K562 (cell line): Measurements from ENCODE around the gene VWA7. TPM values are rescaled to one million over a fixed set of nuclear protein-coding genes. Genes with fewer than 3 reads are reported as not detected.
A peak's percentile ranks its signal among the peaks of the same experiment; 100 is the strongest.

Source experiments
- ATF7 ChIP-seq: fragments of 450-650 bp; IDR thresholded peaks from 2 replicates; pipeline ENCODE4 v1.7.1; 2014; ENCODE audit warnings: mild to moderate bottlenecking, moderate library complexity
- CBFB ChIP-seq: sonication (generic); formaldehyde crosslinking; IDR thresholded peaks from 2 replicates; pipeline ENCODE4 v1.4.0; 2020; ENCODE audit warnings: mild to moderate bottlenecking, missing genetic modification reagents
- CBX8 ChIP-seq: fragments of 200-600 bp; sonication (generic); IDR thresholded peaks from 2 replicates; pipeline ENCODE4 v1.6.1; 2012; ENCODE audit warnings: borderline replicate concordance, mixed run types, low read depth, mild to moderate bottlenecking, moderate library complexity, mixed read lengths, low read length, control low read depth, inconsistent platforms; ENCODE audit not compliant: poor library complexity, severe bottlenecking; ENCODE audit errors: extremely low read depth
- COPS2 ChIP-seq: fragments of 450-650 bp; conservative IDR thresholded peaks from 2 replicates; pipeline ENCODE4 v1.6.1; 2016; ENCODE audit warnings: mild to moderate bottlenecking, moderate library complexity
- FOXP1 ChIP-seq: sonication (generic); formaldehyde crosslinking; IDR thresholded peaks from 2 replicates; pipeline ENCODE4 v1.8.0; 2022; ENCODE audit warnings: mild to moderate bottlenecking, missing genetic modification reagents
- KAT8 ChIP-seq: fragments of 450-650 bp; IDR thresholded peaks from 2 replicates; pipeline ENCODE4 v1.6.1; 2016; ENCODE audit warnings: low read depth, mild to moderate bottlenecking
- NR2C2 ChIP-seq, 2 experiments: fragments of 200-800 bp in 1 of 2; sonication (Bioruptor generic) in 1 of 2; sonication (generic) in 1 of 2; formaldehyde crosslinking in 1 of 2; IDR thresholded peaks; 2 replicates each; pipeline versions ENCODE4 v1.6.1 to v1.8.0; 2016 to 2022; ENCODE audit warnings: mild to moderate bottlenecking in 1 of 2, missing compliant biosample characterization in 1 of 2, missing genetic modification characterization in 1 of 2, missing genetic modification reagents in 1 of 2
- POLR2G ChIP-seq: fragments of 200-400 bp; formaldehyde crosslinking; IDR thresholded peaks from 2 replicates; pipeline ENCODE4 v1.6.1; 2017; ENCODE audit warnings: low read depth, mild to moderate bottlenecking, antibody characterized with exemption, low read length, moderate library complexity
- RCOR1 ChIP-seq, 2 experiments: IDR thresholded peaks; 2 replicates each; pipeline ENCODE4 v1.6.1; 2012; ENCODE audit warnings: low read depth in 2 of 2, low read length in 2 of 2, borderline replicate concordance in 1 of 2, improper control_type of control experiment in 1 of 2
- RFX5 ChIP-seq: IDR thresholded peaks from 2 replicates; pipeline ENCODE4 v1.6.1; 2011; ENCODE audit warnings: low read depth, mild to moderate bottlenecking, improper control_type of control experiment, low read length
- SRSF7 ChIP-seq: fragments of 200-400 bp; formaldehyde crosslinking; optimal IDR thresholded peaks from 2 replicates; pipeline ENCODE3; 2017; ENCODE audit warnings: mild to moderate bottlenecking, low read depth, low read length
- SRSF9 ChIP-seq: fragments of 200-400 bp; formaldehyde crosslinking; IDR thresholded peaks from 2 replicates; pipeline ENCODE4 v1.6.1; 2017; ENCODE audit warnings: low read depth, low read length, borderline replicate concordance
- TEAD4 ChIP-seq, 2 experiments: sonication (generic) in 1 of 2; formaldehyde crosslinking in 1 of 2; IDR thresholded peaks; 2 replicates each; pipeline versions ENCODE4 v1.6.1 to v1.8.0; 2012 to 2022; ENCODE audit warnings: borderline replicate concordance in 1 of 2, inconsistent platforms in 1 of 2, low read length in 1 of 2, mild to moderate bottlenecking in 1 of 2, missing genetic modification reagents in 1 of 2
- ZNF24 ChIP-seq: fragments of 450-650 bp; IDR thresholded peaks from 2 replicates; pipeline ENCODE4 v1.6.1; 2016
- ZNF507 ChIP-seq: conservative IDR thresholded peaks from 2 replicates; pipeline ENCODE4 v1.6.1; 2017; ENCODE audit warnings: missing genetic modification characterization, missing compliant biosample characterization
- polyA plus RNA-seq, 8 experiments: library from polyadenylated mRNA; depleted of rRNA in 4 of 8; stranded (reverse) in 5 of 8; unstranded in 3 of 8; fragments of >200 nt; fragmentation: Nextera tagmentation in 2 of 8; fragmentation: Illumina TruSeq in 1 of 8; extraction: Ambion mirVana in 2 of 8; extraction: Trizol in 1 of 8; gene quantifications; 2 replicates each; pipeline versions ENCODE4 v1.2.1 to v1.2.3, GENCODE V29; 2011 to 2014; ENCODE audit warnings: inconsistent platforms in 1 of 8, missing spikeins in 1 of 8
- total RNA-seq, 7 experiments: library from RNA; depleted of rRNA in 6 of 7; stranded (reverse); fragments of >200 nt in 6 of 7; fragmentation: Illumina TruSeq in 2 of 7; extraction: Trizol in 2 of 7; gene quantifications; 2 replicates each; pipeline versions ENCODE4 v1.2.1 to v1.2.3, GENCODE V29; 2011 to 2021; ENCODE audit warnings: low replicate concordance in 1 of 7
- TF ChIP-seq, protein P1 (sequence below): fragments of 450-650 bp; IDR thresholded peaks from 2 replicates; pipeline ENCODE4 v1.6.1; 2016; ENCODE audit warnings: borderline replicate concordance
- TF ChIP-seq, protein P2 (sequence below): fragments of 250-450 bp; sonication (Bioruptor Pico); IDR thresholded peaks from 2 replicates; pipeline ENCODE4 v1.5.0; 2021
- TF ChIP-seq, protein P3 (sequence below), 2 experiments: IDR thresholded peaks; 2 replicates each; pipeline ENCODE4 v1.6.1; 2012; ENCODE audit warnings: improper control_type of control experiment in 2 of 2, low read depth in 2 of 2, low read length in 2 of 2, borderline replicate concordance in 1 of 2
- TF ChIP-seq, protein P4 (sequence below): fragments of 450-650 bp; formaldehyde crosslinking; IDR thresholded peaks from 2 replicates; pipeline ENCODE4 v1.4.0; 2020; ENCODE audit warnings: mild to moderate bottlenecking

Gene VWA7
- total and polyA plus RNA-seq, 9 of the 15 experiments (the other 6 are each of a cell fraction or from before 2014, with no cell fraction given) = 0.18 to 2.9 (median 0.95) TPM

DNA sequence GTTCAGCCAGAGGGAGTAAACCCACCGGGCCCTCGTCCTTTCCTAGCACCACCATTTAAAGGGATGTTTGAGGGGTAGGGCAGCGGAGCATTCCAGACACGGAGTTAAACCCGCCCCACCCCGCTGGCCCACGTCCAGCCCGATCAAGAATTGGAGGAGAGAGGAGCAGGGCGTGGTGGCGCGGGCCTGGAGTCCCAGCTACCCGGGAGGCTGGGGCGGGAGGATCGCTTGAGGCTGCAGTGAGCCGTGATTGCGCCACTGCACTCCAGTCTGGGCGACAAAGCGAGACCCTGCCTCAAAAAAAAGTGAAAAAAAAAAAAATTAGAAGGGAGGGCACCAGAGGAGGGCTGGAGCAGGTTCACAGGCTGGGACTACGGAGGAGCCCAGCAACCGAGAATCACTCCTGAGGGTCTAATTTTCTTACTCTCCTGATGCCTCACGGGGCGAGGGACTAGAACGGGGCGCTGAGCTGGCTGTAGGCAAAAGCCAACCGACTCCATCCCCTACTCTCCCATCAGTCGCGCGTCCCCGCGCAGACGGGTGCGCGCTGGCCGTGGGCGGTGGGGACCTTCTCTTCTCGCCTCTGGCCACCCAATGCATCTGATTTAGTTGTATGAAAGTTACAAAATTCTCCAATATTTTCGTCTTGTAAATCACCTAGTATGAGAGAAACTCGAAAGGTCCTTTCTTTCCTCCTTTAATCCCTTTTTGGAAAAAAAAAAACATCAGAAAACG is 44.3 kb upstream of the VWA7 start (continued):
- TF ChIP-seq, protein P1, sequence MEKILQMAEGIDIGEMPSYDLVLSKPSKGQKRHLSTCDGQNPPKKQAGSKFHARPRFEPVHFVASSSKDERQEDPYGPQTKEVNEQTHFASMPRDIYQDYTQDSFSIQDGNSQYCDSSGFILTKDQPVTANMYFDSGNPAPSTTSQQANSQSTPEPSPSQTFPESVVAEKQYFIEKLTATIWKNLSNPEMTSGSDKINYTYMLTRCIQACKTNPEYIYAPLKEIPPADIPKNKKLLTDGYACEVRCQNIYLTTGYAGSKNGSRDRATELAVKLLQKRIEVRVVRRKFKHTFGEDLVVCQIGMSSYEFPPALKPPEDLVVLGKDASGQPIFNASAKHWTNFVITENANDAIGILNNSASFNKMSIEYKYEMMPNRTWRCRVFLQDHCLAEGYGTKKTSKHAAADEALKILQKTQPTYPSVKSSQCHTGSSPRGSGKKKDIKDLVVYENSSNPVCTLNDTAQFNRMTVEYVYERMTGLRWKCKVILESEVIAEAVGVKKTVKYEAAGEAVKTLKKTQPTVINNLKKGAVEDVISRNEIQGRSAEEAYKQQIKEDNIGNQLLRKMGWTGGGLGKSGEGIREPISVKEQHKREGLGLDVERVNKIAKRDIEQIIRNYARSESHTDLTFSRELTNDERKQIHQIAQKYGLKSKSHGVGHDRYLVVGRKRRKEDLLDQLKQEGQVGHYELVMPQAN = peak; percentile 66; the same call in 1 of the 2 replicates
- no peak for TF ChIP-seq ATF7
- TF ChIP-seq, protein P2, sequence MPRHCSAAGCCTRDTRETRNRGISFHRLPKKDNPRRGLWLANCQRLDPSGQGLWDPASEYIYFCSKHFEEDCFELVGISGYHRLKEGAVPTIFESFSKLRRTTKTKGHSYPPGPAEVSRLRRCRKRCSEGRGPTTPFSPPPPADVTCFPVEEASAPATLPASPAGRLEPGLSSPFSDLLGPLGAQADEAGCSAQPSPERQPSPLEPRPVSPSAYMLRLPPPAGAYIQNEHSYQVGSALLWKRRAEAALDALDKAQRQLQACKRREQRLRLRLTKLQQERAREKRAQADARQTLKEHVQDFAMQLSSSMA (CRISPR knock-in tag) = no peak
- no peak for TF ChIP-seq SRSF9
- TF ChIP-seq POLR2G = peak; percentile 85
- TF ChIP-seq TEAD4 (IDR thresholded peaks at IDR 0.05; ENCODE audit: low read length) = peak; percentile 2
- TF ChIP-seq TEAD4 (CRISPR knock-in tag; IDR thresholded peaks at IDR 0.05; ENCODE audit: borderline replicate concordance) = no peak
- TF ChIP-seq, protein P3, sequence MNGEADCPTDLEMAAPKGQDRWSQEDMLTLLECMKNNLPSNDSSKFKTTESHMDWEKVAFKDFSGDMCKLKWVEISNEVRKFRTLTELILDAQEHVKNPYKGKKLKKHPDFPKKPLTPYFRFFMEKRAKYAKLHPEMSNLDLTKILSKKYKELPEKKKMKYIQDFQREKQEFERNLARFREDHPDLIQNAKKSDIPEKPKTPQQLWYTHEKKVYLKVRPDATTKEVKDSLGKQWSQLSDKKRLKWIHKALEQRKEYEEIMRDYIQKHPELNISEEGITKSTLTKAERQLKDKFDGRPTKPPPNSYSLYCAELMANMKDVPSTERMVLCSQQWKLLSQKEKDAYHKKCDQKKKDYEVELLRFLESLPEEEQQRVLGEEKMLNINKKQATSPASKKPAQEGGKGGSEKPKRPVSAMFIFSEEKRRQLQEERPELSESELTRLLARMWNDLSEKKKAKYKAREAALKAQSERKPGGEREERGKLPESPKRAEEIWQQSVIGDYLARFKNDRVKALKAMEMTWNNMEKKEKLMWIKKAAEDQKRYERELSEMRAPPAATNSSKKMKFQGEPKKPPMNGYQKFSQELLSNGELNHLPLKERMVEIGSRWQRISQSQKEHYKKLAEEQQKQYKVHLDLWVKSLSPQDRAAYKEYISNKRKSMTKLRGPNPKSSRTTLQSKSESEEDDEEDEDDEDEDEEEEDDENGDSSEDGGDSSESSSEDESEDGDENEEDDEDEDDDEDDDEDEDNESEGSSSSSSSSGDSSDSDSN (IDR thresholded peaks at IDR 0.05; ENCODE audit: borderline replicate concordance in 1 of 2, low read depth in 2 of 2, low read length in 2 of 2) = 0 out of 4 replicates have a peak, but pooled peaks of 1 of the 2 experiments have one; percentile 9
- TF ChIP-seq ZNF24 = no peak
- TF ChIP-seq KAT8 = no peak
- TF ChIP-seq FOXP1 = peak; percentile 72
- no peak for TF ChIP-seq SRSF7
- TF ChIP-seq, protein P4, sequence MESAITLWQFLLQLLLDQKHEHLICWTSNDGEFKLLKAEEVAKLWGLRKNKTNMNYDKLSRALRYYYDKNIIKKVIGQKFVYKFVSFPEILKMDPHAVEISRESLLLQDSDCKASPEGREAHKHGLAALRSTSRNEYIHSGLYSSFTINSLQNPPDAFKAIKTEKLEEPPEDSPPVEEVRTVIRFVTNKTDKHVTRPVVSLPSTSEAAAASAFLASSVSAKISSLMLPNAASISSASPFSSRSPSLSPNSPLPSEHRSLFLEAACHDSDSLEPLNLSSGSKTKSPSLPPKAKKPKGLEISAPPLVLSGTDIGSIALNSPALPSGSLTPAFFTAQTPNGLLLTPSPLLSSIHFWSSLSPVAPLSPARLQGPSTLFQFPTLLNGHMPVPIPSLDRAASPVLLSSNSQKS = no peak
- TF ChIP-seq CBX8 = no peak
- no peak for TF ChIP-seq RFX5
- TF ChIP-seq NR2C2 (CRISPR knock-in tag; IDR thresholded peaks at IDR 0.05) = no peak
- TF ChIP-seq NR2C2 (tag; IDR thresholded peaks at IDR 0.05) = no peak
- peak in 1 of 2 experiments; percentile 79; a peak in 2 of 4 replicates for TF ChIP-seq RCOR1 (IDR thresholded peaks at IDR 0.05; ENCODE audit: borderline replicate concordance in 1 of 2, low read depth in 2 of 2, low read length in 2 of 2)
- TF ChIP-seq CBFB = no peak; the same call in 1 of the 2 replicates
- no peak for TF ChIP-seq ZNF507 (tag)
- no peak for TF ChIP-seq COPS2
